ENCODE measurements around the gene GGT5.
A peak's percentile ranks its signal among the peaks of the same experiment; 100 is the strongest.

Gene GGT5

DNA sequence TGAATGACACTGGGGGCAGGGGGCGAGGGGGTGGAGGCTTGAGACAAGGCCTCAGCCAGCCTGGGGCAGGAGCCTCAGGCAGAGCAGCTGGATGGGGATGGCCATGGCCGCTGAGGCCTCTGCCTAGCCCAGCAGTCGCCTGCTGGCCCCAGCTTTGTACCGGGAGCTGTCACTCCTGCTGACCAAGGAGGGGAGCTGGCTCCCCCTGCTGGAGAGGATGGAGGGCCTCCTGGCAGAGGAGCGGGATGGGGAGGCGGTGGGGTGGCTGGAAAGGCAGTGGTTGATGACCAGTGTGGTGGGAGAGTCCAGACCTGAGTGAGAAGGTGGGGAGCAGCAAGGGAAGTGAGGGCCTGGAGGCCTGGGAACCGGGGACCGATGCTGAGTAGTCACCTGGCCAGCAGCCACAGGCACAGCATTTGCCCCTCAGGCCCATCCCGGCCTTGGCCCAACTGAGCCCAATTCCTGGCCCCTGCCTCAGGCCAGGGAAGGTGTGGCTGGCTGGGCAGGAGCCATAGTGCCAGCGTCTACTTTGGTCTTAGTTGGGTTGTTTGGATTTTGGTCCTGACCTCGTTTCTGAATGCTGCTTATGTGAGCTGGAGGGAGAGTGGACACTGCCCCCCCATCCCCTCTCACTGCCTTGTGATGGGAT is 69.6 kb downstream of the GGT5 start:
- no peaks in the 10 kb centered on the region for H4K20me1 ChIP-seq (ENCODE audit: insufficient read depth, low read length)
- H3K4me1 ChIP-seq (ENCODE audit: low read length) = no peaks in the 10 kb centered on the region
- H3K4me2 ChIP-seq (ENCODE audit: low read length) = no peak overlapping the region
- no peak overlapping the region for H3K9ac ChIP-seq (ENCODE audit: low read length)
- H3K27ac ChIP-seq (ENCODE audit: low read length) = no peak overlapping the region
- H3K79me2 ChIP-seq (ENCODE audit: low read length) = no peaks in the 10 kb centered on the region
- TF ChIP-seq, protein P1, sequence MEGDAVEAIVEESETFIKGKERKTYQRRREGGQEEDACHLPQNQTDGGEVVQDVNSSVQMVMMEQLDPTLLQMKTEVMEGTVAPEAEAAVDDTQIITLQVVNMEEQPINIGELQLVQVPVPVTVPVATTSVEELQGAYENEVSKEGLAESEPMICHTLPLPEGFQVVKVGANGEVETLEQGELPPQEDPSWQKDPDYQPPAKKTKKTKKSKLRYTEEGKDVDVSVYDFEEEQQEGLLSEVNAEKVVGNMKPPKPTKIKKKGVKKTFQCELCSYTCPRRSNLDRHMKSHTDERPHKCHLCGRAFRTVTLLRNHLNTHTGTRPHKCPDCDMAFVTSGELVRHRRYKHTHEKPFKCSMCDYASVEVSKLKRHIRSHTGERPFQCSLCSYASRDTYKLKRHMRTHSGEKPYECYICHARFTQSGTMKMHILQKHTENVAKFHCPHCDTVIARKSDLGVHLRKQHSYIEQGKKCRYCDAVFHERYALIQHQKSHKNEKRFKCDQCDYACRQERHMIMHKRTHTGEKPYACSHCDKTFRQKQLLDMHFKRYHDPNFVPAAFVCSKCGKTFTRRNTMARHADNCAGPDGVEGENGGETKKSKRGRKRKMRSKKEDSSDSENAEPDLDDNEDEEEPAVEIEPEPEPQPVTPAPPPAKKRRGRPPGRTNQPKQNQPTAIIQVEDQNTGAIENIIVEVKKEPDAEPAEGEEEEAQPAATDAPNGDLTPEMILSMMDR (IDR thresholded peaks at IDR 0.05; ENCODE audit: low read depth, low read length) = peak; percentile 82
- TF ChIP-seq EZH2phosphoT487 (IDR thresholded peaks at IDR 0.05; ENCODE audit: low read depth) = no peak
- no peak overlapping the region for H2AFZ ChIP-seq (ENCODE audit: low read depth, low read length)
- no peak overlapping the region for H3K4me3 ChIP-seq (ENCODE audit: low read length)
- H3K36me3 ChIP-seq (replicated peaks; ENCODE audit: low read depth, low read length) = peaks cover 17% of the 10 kb centered on the region
- H3K9me3 ChIP-seq (ENCODE audit: insufficient read depth, low read length) = no peaks in the 10 kb centered on the region
- no peaks in the 10 kb centered on the region for H3K27me3 ChIP-seq (ENCODE audit: low read depth, low read length)

DNA sequence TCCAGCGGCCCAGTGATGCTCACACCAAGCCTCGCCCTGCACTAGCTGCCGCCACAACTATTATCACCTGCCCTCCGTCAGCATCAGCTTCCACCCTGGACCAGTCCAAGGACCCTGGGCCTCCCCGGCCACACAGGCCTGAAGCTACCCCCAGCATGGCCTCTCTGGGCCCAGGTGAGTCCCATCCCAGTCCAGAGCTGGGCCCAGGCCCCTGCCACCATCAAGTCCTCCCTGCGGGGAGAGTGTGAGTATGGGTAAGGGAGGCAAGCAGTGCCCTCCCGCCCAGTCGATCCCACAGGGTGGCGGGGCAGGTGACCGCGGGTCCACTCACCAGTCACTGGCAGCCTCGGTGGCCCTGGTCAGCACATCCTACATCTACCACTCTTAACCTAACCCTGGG is 73.1 kb downstream of the GGT5 start:
- peaks cover 32% of the 10 kb centered on the region for H3K36me3 ChIP-seq (replicated peaks; ENCODE audit: low read depth, low read length)
- no peak overlapping the region for H2AFZ ChIP-seq (ENCODE audit: low read depth, low read length)
- no peaks in the 10 kb centered on the region for H3K79me2 ChIP-seq (ENCODE audit: low read length)
- no peak overlapping the region for H3K4me2 ChIP-seq (ENCODE audit: low read length)
- no peak overlapping the region for H3K4me3 ChIP-seq (ENCODE audit: low read length)
- no peak overlapping the region for H3K27ac ChIP-seq (ENCODE audit: low read length)
- peaks cover 9% of the 10 kb centered on the region for H3K4me1 ChIP-seq (ENCODE audit: low read length)
- H4K20me1 ChIP-seq (ENCODE audit: insufficient read depth, low read length) = no peaks in the 10 kb centered on the region; the same call in 1 of the 2 replicates
- no peak for TF ChIP-seq EZH2phosphoT487 (IDR thresholded peaks at IDR 0.05; ENCODE audit: low read depth)
- TF ChIP-seq, protein P1 (IDR thresholded peaks at IDR 0.05; ENCODE audit: low read depth, low read length) = no peak
- H3K27me3 ChIP-seq (ENCODE audit: low read depth, low read length) = no peaks in the 10 kb centered on the region
- H3K9ac ChIP-seq (ENCODE audit: low read length) = no peak overlapping the region
- H3K9me3 ChIP-seq (ENCODE audit: insufficient read depth, low read length) = no peaks in the 10 kb centered on the region

DNA sequence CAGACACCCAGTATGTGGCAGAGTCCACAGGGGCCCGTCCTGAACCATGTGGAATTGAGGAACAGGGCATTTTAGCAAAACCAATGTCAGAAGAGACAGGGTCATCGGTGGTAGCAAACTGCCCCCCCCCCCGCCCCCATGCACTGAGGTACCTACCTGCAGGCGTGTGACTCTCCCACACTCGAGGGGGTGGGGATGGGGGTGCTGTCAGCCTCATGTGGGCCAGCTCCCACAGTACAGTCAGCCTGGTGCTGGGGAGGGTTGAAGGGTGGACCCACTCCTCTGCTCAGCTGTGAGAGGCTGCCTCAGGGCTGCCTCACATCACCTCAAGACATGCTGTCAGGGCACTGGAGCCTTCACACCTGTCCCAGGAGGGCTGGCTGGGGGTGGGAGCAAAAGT is 74.2 kb downstream of the GGT5 start:
- Histone ChIP-seq H3K4me3 (ENCODE audit: low read length) (no peak overlapping the region), H3K79me2 (ENCODE audit: low read length) (no peaks in the 10 kb centered on the region), H4K20me1 (ENCODE audit: insufficient read depth, low read length) (no peaks in the 10 kb centered on the region; the same call in 1 of the 2 replicates), H3K4me2 (ENCODE audit: low read length) (no peak overlapping the region), H3K36me3 (replicated peaks; ENCODE audit: low read depth, low read length) (peaks cover 30% of the 10 kb centered on the region), H3K4me1 (ENCODE audit: low read length) (peaks cover 9% of the 10 kb centered on the region), H3K27me3 (ENCODE audit: low read depth, low read length) (no peaks in the 10 kb centered on the region), H2AFZ (ENCODE audit: low read depth, low read length) (no peak overlapping the region), H3K27ac (ENCODE audit: low read length) (no peak overlapping the region), H3K9ac (ENCODE audit: low read length) (no peak overlapping the region), H3K9me3 (ENCODE audit: insufficient read depth, low read length) (no peaks in the 10 kb centered on the region)
- TF ChIP-seq, protein P1 (IDR thresholded peaks at IDR 0.05; ENCODE audit: low read depth, low read length) = no peak
- no peak for TF ChIP-seq EZH2phosphoT487 (IDR thresholded peaks at IDR 0.05; ENCODE audit: low read depth)

DNA sequence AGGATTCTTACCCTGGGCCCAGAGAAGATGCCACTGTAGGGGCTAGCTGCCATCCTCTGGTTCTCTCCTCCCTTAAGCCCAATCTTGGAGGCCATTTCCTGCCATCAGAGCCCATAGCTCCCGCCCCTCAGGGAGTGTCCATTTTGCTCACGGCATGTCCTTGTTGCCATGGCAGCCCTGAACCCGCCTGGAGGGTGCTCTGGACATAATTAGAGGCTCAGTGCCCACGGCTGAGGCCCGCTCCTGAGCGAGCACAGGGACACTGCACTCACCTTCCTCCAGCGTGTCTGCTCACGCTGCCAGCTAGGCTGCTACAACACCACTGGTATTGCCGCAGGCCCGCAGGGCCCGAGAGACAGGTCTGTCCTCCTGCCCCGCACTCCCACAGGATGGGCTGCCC is 74.7 kb downstream of the GGT5 start:
- Histone ChIP-seq H3K4me1 (ENCODE audit: low read length) (peaks cover 9% of the 10 kb centered on the region), H3K27me3 (ENCODE audit: low read depth, low read length) (no peaks in the 10 kb centered on the region), H4K20me1 (ENCODE audit: insufficient read depth, low read length) (no peaks in the 10 kb centered on the region; the same call in 1 of the 2 replicates), H3K79me2 (ENCODE audit: low read length) (no peaks in the 10 kb centered on the region), H3K9me3 (ENCODE audit: insufficient read depth, low read length) (no peaks in the 10 kb centered on the region), H3K4me3 (ENCODE audit: low read length) (no peak overlapping the region), H3K4me2 (ENCODE audit: low read length) (no peak overlapping the region), H3K9ac (ENCODE audit: low read length) (no peak overlapping the region), H3K27ac (ENCODE audit: low read length) (no peak overlapping the region), H3K36me3 (replicated peaks; ENCODE audit: low read depth, low read length) (peaks cover 30% of the 10 kb centered on the region), H2AFZ (ENCODE audit: low read depth, low read length) (no peak overlapping the region)
- no peak for TF ChIP-seq EZH2phosphoT487 (IDR thresholded peaks at IDR 0.05; ENCODE audit: low read depth)
- TF ChIP-seq, protein P1 (IDR thresholded peaks at IDR 0.05; ENCODE audit: low read depth, low read length) = no peak

All from OCI-LY3 (cell line).